HepG2 (cell line): Measurements from ENCODE around the gene TLL2. TPM values are rescaled to one million over a fixed set of nuclear protein-coding genes. Genes with fewer than 3 reads are reported as not detected.
A peak's percentile ranks its signal among the peaks of the same experiment; 100 is the strongest.

Experiments used
- NFYB ChIP-seq: sonication (generic); formaldehyde crosslinking; IDR thresholded peaks from 2 replicates; pipeline ENCODE4 v1.4.0; 2020; ENCODE audit warnings: missing genetic modification reagents
- RERE ChIP-seq: IDR thresholded peaks from 2 replicates; pipeline ENCODE4 v1.6.1; 2016; ENCODE audit warnings: low read depth, missing genetic modification reagents, missing compliant biosample characterization
- SRF ChIP-seq: IDR thresholded peaks from 2 replicates; pipeline ENCODE4 v1.6.1; 2011; ENCODE audit warnings: mild to moderate bottlenecking, low read depth, low read length, moderate library complexity
- ZBED4 ChIP-seq: sonication (generic); formaldehyde crosslinking; IDR thresholded peaks from 2 replicates; pipeline ENCODE4 v1.4.0; 2020; ENCODE audit warnings: missing genetic modification reagents, borderline replicate concordance
- ZBTB25 ChIP-seq: IDR thresholded peaks from 2 replicates; pipeline ENCODE4 v1.6.1; 2018; ENCODE audit warnings: missing genetic modification reagents
- ZBTB44 ChIP-seq: sonication (generic); formaldehyde crosslinking; IDR thresholded peaks from 2 replicates; pipeline ENCODE4 v1.4.0; 2020; ENCODE audit warnings: missing genetic modification reagents
- ZNF234 ChIP-seq: sonication (generic); formaldehyde crosslinking; conservative IDR thresholded peaks from 2 replicates; pipeline ENCODE4 v1.5.1; 2020; ENCODE audit warnings: mild to moderate bottlenecking, missing genetic modification reagents
- ZNF317 ChIP-seq: sonication (generic); formaldehyde crosslinking; IDR thresholded peaks from 2 replicates; pipeline ENCODE4 v1.5.0; 2020; ENCODE audit warnings: mild to moderate bottlenecking, missing genetic modification reagents
- ZNF570 ChIP-seq: sonication (generic); formaldehyde crosslinking; IDR thresholded peaks from 2 replicates; pipeline ENCODE4 v1.4.0; 2020; ENCODE audit warnings: mild to moderate bottlenecking, missing genetic modification reagents, borderline replicate concordance
- ZNF772 ChIP-seq: sonication (generic); formaldehyde crosslinking; IDR thresholded peaks from 2 replicates; pipeline ENCODE4 v1.5.0; 2020; ENCODE audit warnings: mild to moderate bottlenecking, missing genetic modification reagents
- polyA plus RNA-seq, 8 experiments: library from polyadenylated mRNA; depleted of rRNA in 3 of 8; stranded (reverse) in 7 of 8; unstranded in 1 of 8; fragments of >200 nt; fragmentation: Illumina TruSeq in 4 of 8; extraction: Trizol in 4 of 8; gene quantifications; 2 replicates each; pipeline versions ENCODE4 v1.2.1 to v1.2.3, GENCODE V29; 2011 to 2016; ENCODE audit warnings: low read depth in 4 of 8, missing spikeins in 1 of 8, mixed read lengths in 1 of 8; ENCODE audit not compliant: insufficient read depth in 1 of 8
- total RNA-seq, 5 experiments: library from RNA; depleted of rRNA; stranded (reverse); fragments of >200 nt; fragmentation: Illumina TruSeq; extraction: Trizol; gene quantifications; 2 replicates each; pipeline ENCODE4 v1.2.3, GENCODE V29; 2016; ENCODE audit warnings: low read depth in 1 of 5

TLL2 gene
- total and polyA plus RNA-seq, 2 of the 13 experiments (the other 11 are each of a cell fraction or from before 2014, with no cell fraction given), result 0.09 TPM; not detected in 1

- TF ChIP-seq ZBTB44 (CRISPR knock-in tag) (no peak), RERE (CRISPR knock-in tag) (no peak), SRF (no peak), ZNF772 (CRISPR knock-in tag) (no peak), NFYB (no peak), ZNF570 (no peak), ZNF317 (CRISPR knock-in tag) (no peak), ZNF234 (CRISPR knock-in tag) (no peak), ZBTB25 (CRISPR knock-in tag) (0 out of 2 replicates have a peak, but pooled peaks have one; percentile 45), ZBED4 (no peak)
Measured at GRCh38 chr10:96374985-96375830, 138.5 kb downstream of the TLL2 start (continued).
